Osteoblast (primary cell): ENCODE data around the gene GNMT. TPM values are rescaled to one million over a fixed set of nuclear protein-coding genes. Genes with fewer than 3 reads are reported as not detected.

Experiments
- DNase-seq: peaks from one replicate; pipeline ENCODE4 v3.0.0; 2011; ENCODE audit warnings: low spot score, mixed read lengths; ENCODE audit not compliant: insufficient read length; ENCODE audit errors: missing footprints
- H2AFZ ChIP-seq: 2 replicates; pipeline ENCODE4 v1.6.0; 2011; ENCODE audit warnings: mild to moderate bottlenecking, low read length
- H3K27ac ChIP-seq: 2 replicates; pipeline ENCODE4 v1.5.1; 2011; ENCODE audit warnings: mild to moderate bottlenecking, low read depth, low read length, moderate library complexity
- H3K27me3 ChIP-seq: 2 replicates; pipeline ENCODE4 v1.6.0; 2012; ENCODE audit warnings: mild to moderate bottlenecking, control low read depth, inconsistent platforms, low read length, moderate library complexity; ENCODE audit not compliant: insufficient read depth
- H3K36me3 ChIP-seq: 2 replicates; pipeline ENCODE4 v1.5.1; 2011; ENCODE audit warnings: mild to moderate bottlenecking, low read length, control low read depth, moderate library complexity; ENCODE audit not compliant: insufficient read depth
- H3K4me1 ChIP-seq: 2 replicates; pipeline ENCODE4 v1.5.1; 2011; ENCODE audit warnings: mild to moderate bottlenecking, low read length, control low read depth, moderate library complexity; ENCODE audit not compliant: insufficient read depth
- H3K4me2 ChIP-seq: 2 replicates; pipeline ENCODE4 v1.6.0; 2011; ENCODE audit warnings: mild to moderate bottlenecking, low read length; ENCODE audit not compliant: insufficient read depth
- H3K4me3 ChIP-seq: fragments of 200-600 bp; sonication (generic); 3 replicates; pipeline ENCODE4 v1.5.1; 2012; ENCODE audit warnings: mild to moderate bottlenecking, low read length, inconsistent platforms; ENCODE audit not compliant: insufficient read depth
- H3K79me2 ChIP-seq: 2 replicates; pipeline ENCODE4 v1.6.0; 2012; ENCODE audit warnings: mild to moderate bottlenecking, low read length, control low read depth, inconsistent platforms; ENCODE audit not compliant: insufficient read depth
- H3K9me3 ChIP-seq: 2 replicates; pipeline ENCODE4 v1.5.1; 2011; ENCODE audit warnings: low read depth, low read length, control low read depth
- H4K20me1 ChIP-seq: 2 replicates; pipeline ENCODE4 v1.6.0; 2012; ENCODE audit warnings: mild to moderate bottlenecking, low read length, control low read depth; ENCODE audit not compliant: insufficient read depth
- total RNA-seq: library from RNA; depleted of rRNA; stranded (reverse); fragments of >200 nt; gene quantifications from 2 replicates; pipeline ENCODE4 v1.2.3, GENCODE V29; 2012
- TF ChIP-seq, protein P1 (sequence below): IDR thresholded peaks from 2 replicates; pipeline ENCODE4 v1.5.1; 2011; ENCODE audit warnings: mild to moderate bottlenecking, low read depth, low read length, moderate library complexity; ENCODE audit errors: extremely low read depth

The GNMT gene
- total RNA-seq, 1 donor, result 0.72 TPM

- no peak for DNase-seq
Measured at GRCh38 chr6:43001843-43002242, 41.3 kb downstream of the GNMT start.

GRCh38 chr6:43005844-43006243 is 45.3 kb downstream of the GNMT start:
- Histone ChIP-seq H3K27ac (no peak overlapping the region), H3K4me3 (no peak overlapping the region), H2AFZ (no peak overlapping the region), H3K79me2 (peaks cover 8% of the 10 kb centered on the region), H3K4me2 (no peak overlapping the region), H3K4me1 (no peaks in the 10 kb centered on the region), H4K20me1 (peaks cover 3% of the 10 kb centered on the region), H3K9me3 (no peaks in the 10 kb centered on the region), H3K27me3 (no peaks in the 10 kb centered on the region), H3K36me3 (peaks cover 47% of the 10 kb centered on the region)
- no peak for DNase-seq
- TF ChIP-seq, protein P1, sequence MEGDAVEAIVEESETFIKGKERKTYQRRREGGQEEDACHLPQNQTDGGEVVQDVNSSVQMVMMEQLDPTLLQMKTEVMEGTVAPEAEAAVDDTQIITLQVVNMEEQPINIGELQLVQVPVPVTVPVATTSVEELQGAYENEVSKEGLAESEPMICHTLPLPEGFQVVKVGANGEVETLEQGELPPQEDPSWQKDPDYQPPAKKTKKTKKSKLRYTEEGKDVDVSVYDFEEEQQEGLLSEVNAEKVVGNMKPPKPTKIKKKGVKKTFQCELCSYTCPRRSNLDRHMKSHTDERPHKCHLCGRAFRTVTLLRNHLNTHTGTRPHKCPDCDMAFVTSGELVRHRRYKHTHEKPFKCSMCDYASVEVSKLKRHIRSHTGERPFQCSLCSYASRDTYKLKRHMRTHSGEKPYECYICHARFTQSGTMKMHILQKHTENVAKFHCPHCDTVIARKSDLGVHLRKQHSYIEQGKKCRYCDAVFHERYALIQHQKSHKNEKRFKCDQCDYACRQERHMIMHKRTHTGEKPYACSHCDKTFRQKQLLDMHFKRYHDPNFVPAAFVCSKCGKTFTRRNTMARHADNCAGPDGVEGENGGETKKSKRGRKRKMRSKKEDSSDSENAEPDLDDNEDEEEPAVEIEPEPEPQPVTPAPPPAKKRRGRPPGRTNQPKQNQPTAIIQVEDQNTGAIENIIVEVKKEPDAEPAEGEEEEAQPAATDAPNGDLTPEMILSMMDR, result no peak

More at GRCh38 chr6:43001843-43002242, 41.3 kb downstream of the GNMT start:
- Histone ChIP-seq H3K79me2 (peaks cover 10% of the 10 kb centered on the region), H3K36me3 (peaks cover 8% of the 10 kb centered on the region), H2AFZ (no peak overlapping the region), H3K4me1 (no peaks in the 10 kb centered on the region), H3K9me3 (no peaks in the 10 kb centered on the region), H3K4me2 (no peak overlapping the region), H4K20me1 (peaks cover 5% of the 10 kb centered on the region), H3K27me3 (no peaks in the 10 kb centered on the region), H3K4me3 (no peak overlapping the region), H3K27ac (no peak overlapping the region)
- TF ChIP-seq, protein P1, result no peak

GRCh38 chr6:43006251-43006650 is 45.7 kb downstream of the GNMT start:
- H3K79me2 ChIP-seq, result peaks cover 12% of the 10 kb centered on the region
- H3K27ac ChIP-seq, result no peak overlapping the region
- H3K9me3 ChIP-seq, result no peaks in the 10 kb centered on the region
- H3K27me3 ChIP-seq, result no peaks in the 10 kb centered on the region
- no peaks in the 10 kb centered on the region for H4K20me1 ChIP-seq
- H3K4me1 ChIP-seq, result no peaks in the 10 kb centered on the region
- no peak overlapping the region for H3K4me2 ChIP-seq
- peaks cover 51% of the 10 kb centered on the region for H3K36me3 ChIP-seq
- TF ChIP-seq, protein P1, result no peak
- no peak overlapping the region for H2AFZ ChIP-seq
- no peak overlapping the region for H3K4me3 ChIP-seq
- no peak for DNase-seq

DNA sequence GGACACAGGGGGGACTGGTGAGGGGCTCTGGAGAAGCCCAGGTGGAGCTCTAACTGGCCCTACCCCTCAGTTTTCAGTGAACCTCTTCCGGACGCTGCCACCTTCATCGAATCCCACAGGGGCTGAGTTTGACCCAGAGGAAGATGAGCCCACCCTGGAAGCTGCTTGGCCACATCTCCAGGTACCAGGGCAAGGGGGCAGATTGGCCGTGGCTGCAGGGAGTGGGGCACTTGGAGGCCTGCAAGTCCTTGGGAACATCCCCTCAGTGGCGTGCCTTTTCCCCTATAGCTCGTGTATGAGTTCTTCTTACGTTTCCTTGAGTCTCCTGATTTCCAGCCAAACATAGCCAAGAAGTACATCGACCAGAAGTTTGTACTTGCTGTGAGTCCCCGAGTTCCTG is 46.6 kb downstream of the GNMT start:
- H3K27ac ChIP-seq, result no peak overlapping the region
- peak; percentile 64 for DNase-seq
- no peak overlapping the region for H3K4me2 ChIP-seq
- no peaks in the 10 kb centered on the region for H3K9me3 ChIP-seq
- peaks cover 57% of the 10 kb centered on the region for H3K36me3 ChIP-seq
- no peaks in the 10 kb centered on the region for H3K27me3 ChIP-seq
- no peak overlapping the region for H3K4me3 ChIP-seq
- no peak overlapping the region for H2AFZ ChIP-seq
- H3K79me2 ChIP-seq, result peaks cover 21% of the 10 kb centered on the region
- TF ChIP-seq, protein P1, result no peak
- H3K4me1 ChIP-seq, result no peaks in the 10 kb centered on the region
- peaks cover 2% of the 10 kb centered on the region for H4K20me1 ChIP-seq
